HCT116 (cell line): Measurements from ENCODE around the gene POLE3.

Experiments
- REST ChIP-seq: IDR thresholded peaks from 2 replicates; pipeline ENCODE4 v1.6.1; 2012; ENCODE audit warnings: low read depth
- TF ChIP-seq, protein P1 (sequence below): IDR thresholded peaks from 2 replicates; pipeline ENCODE4 v1.6.1; 2012

GRCh38 chr9:113373256-113373655 is 37.2 kb downstream of the POLE3 start:
- no peak for TF ChIP-seq REST
- TF ChIP-seq, protein P1, sequence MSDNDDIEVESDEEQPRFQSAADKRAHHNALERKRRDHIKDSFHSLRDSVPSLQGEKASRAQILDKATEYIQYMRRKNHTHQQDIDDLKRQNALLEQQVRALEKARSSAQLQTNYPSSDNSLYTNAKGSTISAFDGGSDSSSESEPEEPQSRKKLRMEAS = no peak
